HepG2 (cell line): Measurements from ENCODE around the gene CCDC69. TPM values are rescaled to one million over a fixed set of nuclear protein-coding genes. Genes with fewer than 3 reads are reported as not detected.

Experiments
- ATAC-seq: fragments of 200-7000 bp; cut with Tn5 transposase; 3 replicates; pipeline ENCODE4 v1.9.1; 2020; ENCODE audit warnings: mild to moderate bottlenecking, moderate library complexity
- BruUV-seq: library from RNA; stranded (reverse); fragments of 400-500 nt; replicated peaks from 2 replicates; lab custom pipeline; 2021; lab: Mats Ljungman, UMichigan
- CTCF ChIA-PET: fragments of 300-600 bp; formaldehyde crosslinking; extraction: SDS; loops from one replicate; lab custom pipeline; 2021; ENCODE audit warnings: low total read pairs, inconsistent platforms, low intra/inter-chr PET ratio; lab: Yijun Ruan, JAX
- POLR2A ChIA-PET: fragments of 350-600 bp; sonication (Branson Sonifier 250); formaldehyde crosslinking; loops from one replicate; lab custom pipeline; 2020; ENCODE audit warnings: antibody characterized with exemption, inconsistent platforms; lab: Yijun Ruan, JAX
- DNase-seq: peaks from one replicate; pipeline ENCODE4 v3.0.0-alpha.2; 2015; ENCODE audit warnings: low spot score
- FAIRE-seq: peaks from 3 replicates; lab custom pipeline; 2011; peaks lifted over from hg19 to GRCh38; lab: Jason Lieb, UNC
- H2AFZ ChIP-seq: one replicate; pipeline ENCODE4 v1.6.1; 2011; ENCODE audit warnings: low read length, inconsistent platforms
- H3K27ac ChIP-seq: fragments of 300-600 bp; 3 replicates; pipeline ENCODE4 v1.8.0; 2011; ENCODE audit warnings: mixed run types, mild to moderate bottlenecking, mixed read lengths, low read length, inconsistent platforms; ENCODE audit not compliant: insufficient read depth; ENCODE audit errors: extremely low read length
- H3K27me3 ChIP-seq, 2 experiments: fragments of 200-600 bp in 1 of 2; 2 replicates in 1 of 2; 3 replicates in 1 of 2; pipeline versions ENCODE4 v1.6.0 to v1.8.0; 2011; ENCODE audit warnings: low read length in 2 of 2, mild to moderate bottlenecking in 2 of 2, moderate library complexity in 2 of 2, inconsistent platforms in 1 of 2; ENCODE audit not compliant: insufficient read depth in 2 of 2, control insufficient read depth in 1 of 2
- H3K36me3 ChIP-seq, 2 experiments: fragments of 200-600 bp in 1 of 2; replicated peaks in 1 of 2; 2 replicates in 1 of 2; 3 replicates in 1 of 2; pipeline versions ENCODE4 v1.5.1 to v1.8.0; 2011; ENCODE audit warnings: low read length in 2 of 2, inconsistent platforms in 1 of 2; ENCODE audit not compliant: insufficient read depth in 2 of 2, control insufficient read depth in 1 of 2
- H3K4me1 ChIP-seq: 2 replicates; pipeline ENCODE4 v1.5.1; 2012; ENCODE audit warnings: low read length, inconsistent platforms; ENCODE audit not compliant: insufficient read depth
- H3K4me2 ChIP-seq: 2 replicates; pipeline ENCODE4 v1.6.0; 2011; ENCODE audit warnings: low read depth, low read length, inconsistent platforms
- H3K4me3 ChIP-seq, 3 experiments: fragments of 200-600 bp in 1 of 3; sonication (generic), shearing (Covaris generic) in 1 of 3; replicated peaks in 1 of 3; 2 replicates each; pipeline ENCODE4 v1.5.1; 2011 to 2016; ENCODE audit warnings: low read length in 3 of 3, inconsistent platforms in 2 of 3, low read depth in 2 of 3, mild to moderate bottlenecking in 2 of 3, control low read depth in 1 of 3, mixed read lengths in 1 of 3; ENCODE audit not compliant: insufficient read depth in 1 of 3
- H3K79me2 ChIP-seq: one replicate; pipeline ENCODE4 v1.6.1; 2011; ENCODE audit warnings: low read length, inconsistent platforms; ENCODE audit not compliant: insufficient read depth
- H3K9ac ChIP-seq: 2 replicates; pipeline ENCODE4 v1.6.0; 2011; ENCODE audit warnings: mild to moderate bottlenecking, low read depth, low read length, inconsistent platforms; ENCODE audit not compliant: insufficient read depth
- H3K9me3 ChIP-seq: 2 replicates; pipeline ENCODE4 v1.5.1; 2012; ENCODE audit warnings: mild to moderate bottlenecking, low read length
- H4K20me1 ChIP-seq: 2 replicates; pipeline ENCODE4 v1.6.0; 2011; ENCODE audit warnings: inconsistent platforms, mild to moderate bottlenecking, low read length, moderate library complexity; ENCODE audit not compliant: insufficient read depth
- ATRX ChIP-seq: sonication (generic); formaldehyde crosslinking; IDR thresholded peaks from 2 replicates; pipeline ENCODE4 v1.4.0; 2020; ENCODE audit warnings: missing genetic modification reagents, borderline replicate concordance
- CENPT ChIP-seq: sonication (generic); formaldehyde crosslinking; IDR thresholded peaks from 2 replicates; pipeline ENCODE4 v1.8.0; 2022; ENCODE audit warnings: low read depth, mild to moderate bottlenecking, moderate library complexity, missing genetic modification reagents
- JUNB ChIP-seq: sonication (generic); formaldehyde crosslinking; IDR thresholded peaks from 2 replicates; pipeline ENCODE4 v1.8.0; 2022; ENCODE audit warnings: missing genetic modification reagents, mild to moderate bottlenecking, borderline replicate concordance
- KDM2A ChIP-seq: sonication (generic); formaldehyde crosslinking; IDR thresholded peaks from 2 replicates; pipeline ENCODE4 v1.4.0; 2020; ENCODE audit warnings: low read depth, missing genetic modification reagents, borderline replicate concordance
- MED1 ChIP-seq: sonication (generic); formaldehyde crosslinking; IDR thresholded peaks from 2 replicates; pipeline ENCODE4 v1.4.0; 2020; ENCODE audit warnings: missing genetic modification reagents
- NFIB ChIP-seq: sonication (generic); formaldehyde crosslinking; IDR thresholded peaks from 2 replicates; pipeline ENCODE4 v1.9.0; 2021; ENCODE audit warnings: missing genetic modification reagents, mild to moderate bottlenecking, borderline replicate concordance
- SIX4 ChIP-seq: sonication (generic); formaldehyde crosslinking; IDR thresholded peaks from 2 replicates; pipeline ENCODE4 v1.4.0; 2020; ENCODE audit warnings: missing genetic modification reagents
- STAT5B ChIP-seq: sonication (generic); formaldehyde crosslinking; IDR thresholded peaks from 2 replicates; pipeline ENCODE4 v1.4.0; 2020; ENCODE audit warnings: missing genetic modification reagents
- ZNF770 ChIP-seq: sonication (generic); formaldehyde crosslinking; IDR thresholded peaks from 2 replicates; pipeline ENCODE4 v1.5.0; 2020; ENCODE audit warnings: mild to moderate bottlenecking, missing genetic modification reagents
- WGBS: methylation state at CpG from one replicate; pipeline ENCODE4 v1.1.6; 2017; ENCODE audit warnings: low lambda C conversion rate; 5-methylcytosine and 5-hydroxymethylcytosine counted together
- in situ Hi-C: cut with HindIII; loops from 2 replicates; pipeline ENCODE4 v1.10.0; 2017; ENCODE audit warnings: low pct_unique_long_range_greater_than_20kb; ENCODE audit not compliant: extremely low pct_ligation_motif_present
- intact Hi-C: fragments of 100-400 bp; cut with micrococcal nuclease; formaldehyde crosslinking; loops from one replicate; pipeline ENCODE4 v1.10.0; 2022; ENCODE audit not compliant: unreplicated experiment
- polyA plus RNA-seq, 8 experiments: library from polyadenylated mRNA; depleted of rRNA in 3 of 8; stranded (reverse) in 7 of 8; unstranded in 1 of 8; fragments of >200 nt; fragmentation: Illumina TruSeq in 4 of 8; extraction: Trizol in 4 of 8; gene quantifications; 2 replicates each; pipeline versions ENCODE4 v1.2.1 to v1.2.3, GENCODE V29; 2011 to 2016; ENCODE audit warnings: low read depth in 4 of 8, missing spikeins in 1 of 8, mixed read lengths in 1 of 8; ENCODE audit not compliant: insufficient read depth in 1 of 8
- total RNA-seq, 5 experiments: library from RNA; depleted of rRNA; stranded (reverse); fragments of >200 nt; fragmentation: Illumina TruSeq; extraction: Trizol; gene quantifications; 2 replicates each; pipeline ENCODE4 v1.2.3, GENCODE V29; 2016; ENCODE audit warnings: low read depth in 1 of 5
- TF ChIP-seq, protein P1 (sequence below): IDR thresholded peaks from 2 replicates; pipeline ENCODE4 v1.6.1; 2012; ENCODE audit warnings: low read depth, low read length, improper control_type of control experiment
- TF ChIP-seq, protein P2 (sequence below): sonication (generic); formaldehyde crosslinking; conservative IDR thresholded peaks from 2 replicates; pipeline ENCODE4 v1.8.0; 2022; ENCODE audit warnings: mild to moderate bottlenecking, moderate library complexity, missing genetic modification reagents

Gene CCDC69
- total and polyA plus RNA-seq, 2 of the 13 experiments (the other 11 are each of a cell fraction or from before 2014, with no cell fraction given) = 12.2 to 45.2 TPM

DNA sequence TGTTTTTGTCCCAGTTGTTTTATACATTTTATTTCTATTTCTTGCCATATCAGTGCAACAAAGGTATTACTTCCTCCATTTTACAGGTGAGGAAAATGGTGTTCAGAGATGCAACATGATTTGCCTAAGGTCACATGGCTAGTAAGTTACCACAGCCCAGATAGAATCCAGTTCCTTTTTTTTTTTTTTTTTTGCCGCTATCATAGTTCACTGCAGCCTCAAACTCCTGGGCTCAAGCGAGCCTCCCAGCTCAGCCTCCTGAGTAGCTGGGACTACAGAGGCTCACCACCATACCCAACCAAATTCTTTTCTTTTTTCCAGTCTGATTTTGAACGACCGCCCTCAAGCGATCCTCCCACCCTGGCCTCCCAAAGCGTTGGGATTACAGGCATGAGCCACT is 480 bp upstream of the CCDC69 start:
- no TSS peak for BruUV-seq
- FAIRE-seq (no peak), DNase-seq (no peak), ATAC-seq (no peak)
- H3K36me3 ChIP-seq = no peaks in the 10 kb centered on the region
- H3K27me3 ChIP-seq = no peaks in the 10 kb centered on the region; a peak in 1 of 5 replicates
- no peak overlapping the region for H3K9ac ChIP-seq
- no peaks in the 10 kb centered on the region for H4K20me1 ChIP-seq
- H2AFZ ChIP-seq = no peak overlapping the region
- in situ Hi-C loops (no loop called here), intact Hi-C loops (loop anchor here (1.0 to 10.0 kb wide), 3 partner anchors 10 to 220 kb away; partner anchors contain the start of gene GM2A)
- no peaks in the 10 kb centered on the region for H3K79me2 ChIP-seq
- no peaks in the 10 kb centered on the region for H3K9me3 ChIP-seq
- POLR2A ChIA-PET = interaction anchor here (0.8 to 2.5 kb wide), 10 partner anchors 8 to 67 kb away, joined by 3 to 89 read pairs (median 4); partner anchors contain the start of genes ANXA6 and GM2A
- H3K4me1 ChIP-seq = peaks cover 29% of the 10 kb centered on the region
- CTCF ChIA-PET = no interaction called here
- H3K27ac ChIP-seq = no peak overlapping the region
- 73% methylated on average over 6 of the region's 6 CpGs for WGBS
- no peak for TF ChIP-seq JUNB (CRISPR knock-in tag)
- TF ChIP-seq ZNF770 = peak; percentile 61; the same call in 1 of the 2 replicates
- TF ChIP-seq, all 625 proteins: peak for 1
- H3K4me2 ChIP-seq = peak overlapping the region; percentile 90; the same call in 1 of the 2 replicates
- H3K4me3 ChIP-seq = peak overlapping the region in 2 of 3 experiments; percentile 81 to 90; a peak in 1 of 6 replicates

GRCh38 chr5:151222790-151223446 is 974 bp downstream of the CCDC69 start:
- Histone ChIP-seq H3K79me2 (no peaks in the 10 kb centered on the region), H3K27me3 (no peaks in the 10 kb centered on the region; a peak in 1 of 5 replicates), H3K36me3 (no peaks in the 10 kb centered on the region), H3K9ac (peak overlapping the region; percentile 75), H3K9me3 (no peaks in the 10 kb centered on the region), H3K27ac (peak overlapping the region; percentile 66), H3K4me3 (peak overlapping the region; percentile 81 to 90 (median 87)), H3K4me1 (peaks cover 29% of the 10 kb centered on the region), H3K4me2 (peak overlapping the region; percentile 90), H4K20me1 (no peaks in the 10 kb centered on the region), H2AFZ (no peak overlapping the region)
- ATAC-seq = peak; percentile 63
- intact Hi-C loops (loop anchor here (10.0 kb wide), 1 partner anchor 218 kb away; no protein-coding TSS in a partner anchor), in situ Hi-C loops (no loop called here)
- FAIRE-seq = peak; percentile 77
- ChIA-PET CTCF (no interaction called here), POLR2A (interaction anchor here (1.3 to 2.5 kb wide), 7 partner anchors 9 to 203 kb away, joined by 3 to 89 read pairs (median 5); partner anchors contain the start of genes GM2A and GPX3)
- no peak for DNase-seq
- BruUV-seq = no TSS peak
- WGBS = 0% methylated on average over 3 of the region's 4 CpGs
- TF ChIP-seq CENPT (CRISPR knock-in tag) = no peak
- TF ChIP-seq, protein P1, sequence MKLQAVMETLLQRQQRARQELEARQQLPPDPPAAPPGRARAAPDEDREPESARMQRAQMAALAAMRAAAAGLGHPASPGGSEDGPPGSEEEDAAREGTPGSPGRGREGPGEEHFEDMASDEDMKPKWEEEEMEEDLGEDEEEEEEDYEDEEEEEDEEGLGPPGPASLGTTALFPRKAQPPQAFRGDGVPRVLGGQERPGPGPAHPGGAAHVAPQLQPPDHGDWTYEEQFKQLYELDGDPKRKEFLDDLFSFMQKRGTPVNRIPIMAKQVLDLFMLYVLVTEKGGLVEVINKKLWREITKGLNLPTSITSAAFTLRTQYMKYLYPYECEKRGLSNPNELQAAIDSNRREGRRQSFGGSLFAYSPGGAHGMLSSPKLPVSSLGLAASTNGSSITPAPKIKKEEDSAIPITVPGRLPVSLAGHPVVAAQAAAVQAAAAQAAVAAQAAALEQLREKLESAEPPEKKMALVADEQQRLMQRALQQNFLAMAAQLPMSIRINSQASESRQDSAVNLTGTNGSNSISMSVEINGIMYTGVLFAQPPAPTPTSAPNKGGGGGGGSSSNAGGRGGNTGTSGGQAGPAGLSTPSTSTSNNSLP = no peak
- TF ChIP-seq, protein P2, sequence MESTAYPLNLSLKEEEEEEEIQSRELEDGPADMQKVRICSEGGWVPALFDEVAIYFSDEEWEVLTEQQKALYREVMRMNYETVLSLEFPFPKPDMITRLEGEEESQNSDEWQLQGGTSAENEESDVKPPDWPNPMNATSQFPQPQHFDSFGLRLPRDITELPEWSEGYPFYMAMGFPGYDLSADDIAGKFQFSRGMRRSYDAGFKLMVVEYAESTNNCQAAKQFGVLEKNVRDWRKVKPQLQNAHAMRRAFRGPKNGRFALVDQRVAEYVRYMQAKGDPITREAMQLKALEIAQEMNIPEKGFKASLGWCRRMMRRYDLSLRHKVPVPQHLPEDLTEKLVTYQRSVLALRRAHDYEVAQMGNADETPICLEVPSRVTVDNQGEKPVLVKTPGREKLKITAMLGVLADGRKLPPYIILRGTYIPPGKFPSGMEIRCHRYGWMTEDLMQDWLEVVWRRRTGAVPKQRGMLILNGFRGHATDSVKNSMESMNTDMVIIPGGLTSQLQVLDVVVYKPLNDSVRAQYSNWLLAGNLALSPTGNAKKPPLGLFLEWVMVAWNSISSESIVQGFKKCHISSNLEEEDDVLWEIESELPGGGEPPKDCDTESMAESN = no peak
- no peak for TF ChIP-seq SIX4
- TF ChIP-seq MED1 (CRISPR knock-in tag) = no peak
- no peak for TF ChIP-seq ATRX (CRISPR knock-in tag)
- TF ChIP-seq KDM2A (CRISPR knock-in tag) = no peak
- TF ChIP-seq NFIB = no peak
- TF ChIP-seq STAT5B (CRISPR knock-in tag) = no peak
